Bronchial epithelial cell (primary cell): Measurements from ENCODE around the gene C6orf89. TPM values are rescaled to one million over a fixed set of nuclear protein-coding genes. Genes with fewer than 3 reads are reported as not detected.

Experiments used
- DNase-seq: peaks from one replicate; pipeline ENCODE4 v3.0.0-alpha.2; 2010; ENCODE audit warnings: low read depth
- FAIRE-seq: peaks from 2 replicates; lab custom pipeline; 2011; peaks lifted over from hg19 to GRCh38; lab: Jason Lieb, UNC
- H3K27me3 ChIP-seq: 2 replicates; pipeline ENCODE4 v1.5.1; 2011; ENCODE audit warnings: low read length; ENCODE audit not compliant: control insufficient read depth, insufficient read depth
- H3K36me3 ChIP-seq: 2 replicates; pipeline ENCODE4 v1.5.1; 2011; ENCODE audit warnings: low read length; ENCODE audit not compliant: control insufficient read depth, insufficient read depth
- H3K4me3 ChIP-seq: 2 replicates; pipeline ENCODE4 v1.5.1; 2011; ENCODE audit warnings: mild to moderate bottlenecking, low read depth, low read length, control low read depth
- total RNA-seq: library from RNA; depleted of rRNA; stranded (reverse); fragments of >200 nt; gene quantifications from 2 replicates; pipeline ENCODE4 v1.2.1, GENCODE V29; 2014
- TF ChIP-seq, protein P1 (sequence below): IDR thresholded peaks from 2 replicates; pipeline ENCODE4 v1.5.1; 2011; ENCODE audit warnings: mild to moderate bottlenecking, moderate library complexity, low read length, control low read depth, inconsistent platforms; ENCODE audit not compliant: insufficient read depth, severe bottlenecking

C6orf89 gene
- total RNA-seq, 1 donor from 2014 or later: 21.9 TPM

- TF ChIP-seq, protein P1, sequence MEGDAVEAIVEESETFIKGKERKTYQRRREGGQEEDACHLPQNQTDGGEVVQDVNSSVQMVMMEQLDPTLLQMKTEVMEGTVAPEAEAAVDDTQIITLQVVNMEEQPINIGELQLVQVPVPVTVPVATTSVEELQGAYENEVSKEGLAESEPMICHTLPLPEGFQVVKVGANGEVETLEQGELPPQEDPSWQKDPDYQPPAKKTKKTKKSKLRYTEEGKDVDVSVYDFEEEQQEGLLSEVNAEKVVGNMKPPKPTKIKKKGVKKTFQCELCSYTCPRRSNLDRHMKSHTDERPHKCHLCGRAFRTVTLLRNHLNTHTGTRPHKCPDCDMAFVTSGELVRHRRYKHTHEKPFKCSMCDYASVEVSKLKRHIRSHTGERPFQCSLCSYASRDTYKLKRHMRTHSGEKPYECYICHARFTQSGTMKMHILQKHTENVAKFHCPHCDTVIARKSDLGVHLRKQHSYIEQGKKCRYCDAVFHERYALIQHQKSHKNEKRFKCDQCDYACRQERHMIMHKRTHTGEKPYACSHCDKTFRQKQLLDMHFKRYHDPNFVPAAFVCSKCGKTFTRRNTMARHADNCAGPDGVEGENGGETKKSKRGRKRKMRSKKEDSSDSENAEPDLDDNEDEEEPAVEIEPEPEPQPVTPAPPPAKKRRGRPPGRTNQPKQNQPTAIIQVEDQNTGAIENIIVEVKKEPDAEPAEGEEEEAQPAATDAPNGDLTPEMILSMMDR: no peak
- no peak for DNase-seq
- Histone ChIP-seq H3K4me3 (no peak overlapping the region), H3K27me3 (no peaks in the 10 kb centered on the region), H3K36me3 (peaks cover 46% of the 10 kb centered on the region)
- no peak for FAIRE-seq
Observed at GRCh38 chr6:36973190-36973589, 87.4 kb downstream of the C6orf89 start.

GRCh38 chr6:36973647-36974046 is 87.9 kb downstream of the C6orf89 start:
- no peak for DNase-seq
- TF ChIP-seq, protein P1: no peak
- H3K4me3 ChIP-seq: no peak overlapping the region
- H3K27me3 ChIP-seq: no peaks in the 10 kb centered on the region
- peaks cover 47% of the 10 kb centered on the region for H3K36me3 ChIP-seq
- FAIRE-seq: no peak

GRCh38 chr6:36975231-36976006 is 89.7 kb downstream of the C6orf89 start:
- FAIRE-seq: no peak
- TF ChIP-seq, protein P1: no peak

GRCh38 chr6:36976007-36976264 is 90.2 kb downstream of the C6orf89 start:
- Histone ChIP-seq H3K27me3 (no peaks in the 10 kb centered on the region), H3K36me3 (peaks cover 34% of the 10 kb centered on the region), H3K4me3 (no peak overlapping the region)
- FAIRE-seq: no peak
- no peak for DNase-seq
- TF ChIP-seq, protein P1: no peak

More at GRCh38 chr6:36975231-36976006, 89.7 kb downstream of the C6orf89 start:
- peaks cover 36% of the 10 kb centered on the region for H3K36me3 ChIP-seq
- DNase-seq: no peak
- no peak overlapping the region for H3K4me3 ChIP-seq
- no peaks in the 10 kb centered on the region for H3K27me3 ChIP-seq

- FAIRE-seq: peak; percentile 32
Observed at GRCh38 chr6:36976509-36976908, 90.8 kb downstream of the C6orf89 start.

More at GRCh38 chr6:36976509-36976908, 90.8 kb downstream of the C6orf89 start:
- DNase-seq: no peak
- Histone ChIP-seq H3K36me3 (peaks cover 34% of the 10 kb centered on the region), H3K27me3 (no peaks in the 10 kb centered on the region), H3K4me3 (no peak overlapping the region)
- TF ChIP-seq, protein P1: no peak
